Gastroesophageal sphincter (tissue), 3 donors: Measurements from ENCODE around the gene WTAP.

Experiments
- CTCF ChIP-seq, 4 experiments: fragments of 200-600 bp in 2 of 4; fragments of 450-650 bp in 2 of 4; sonication (generic) in 1 of 4; IDR thresholded peaks; one replicate each; pipeline ENCODE4 v1.5.1; 2017 to 2019; ENCODE audit warnings: antibody characterized with exemption in 4 of 4, mild to moderate bottlenecking in 2 of 4, moderate library complexity in 2 of 4
- POLR2AphosphoS5 ChIP-seq: sonication (generic); formaldehyde crosslinking; IDR thresholded peaks from one replicate; pipeline ENCODE4 v1.6.1; 2017; ENCODE audit warnings: antibody characterized with exemption

DNA sequence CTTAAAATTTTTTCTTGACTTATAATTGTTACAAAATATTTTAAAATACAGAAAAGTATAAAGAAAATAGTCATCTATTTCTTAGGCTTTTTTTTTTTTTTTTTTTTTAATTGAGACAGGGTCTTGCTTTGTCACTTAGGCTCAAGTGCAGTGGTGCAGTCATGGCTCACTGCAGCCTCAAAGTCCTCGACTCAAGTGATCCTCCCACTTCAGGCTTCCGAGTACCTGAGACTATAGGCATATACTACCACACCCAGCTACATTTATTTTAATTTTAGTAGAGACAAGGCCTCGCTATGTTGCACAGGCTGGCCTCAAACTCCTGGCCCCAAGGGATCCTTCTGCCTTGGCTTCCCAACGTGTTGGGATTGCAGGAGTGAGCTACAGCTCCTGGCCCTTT lies 29.2 kb downstream of the WTAP start:
- TF ChIP-seq CTCF (IDR thresholded peaks at IDR 0.05) (no peak), POLR2AphosphoS5 (no peak)
